PFSK-1 (cell line): ENCODE measurements around the gene CNGA3. TPM values are rescaled to one million over a fixed set of nuclear protein-coding genes. Genes with fewer than 3 reads are reported as not detected.

Source experiments
- FOXP2 ChIP-seq: optimal IDR thresholded peaks from 2 replicates; pipeline ENCODE3; 2011; ENCODE audit warnings: borderline replicate concordance, control low read depth, inconsistent platforms; ENCODE audit not compliant: insufficient read depth; ENCODE audit errors: extremely low read length, extremely low read depth
- POLR2AphosphoS5 ChIP-seq: IDR thresholded peaks from 2 replicates; pipeline ENCODE4 v1.6.1; 2012; ENCODE audit warnings: low read depth, mild to moderate bottlenecking, control low read depth, low read length, moderate library complexity
- SIN3A ChIP-seq: IDR thresholded peaks from 2 replicates; pipeline ENCODE4 v1.6.1; 2012; ENCODE audit warnings: mild to moderate bottlenecking, low read length, moderate library complexity, borderline replicate concordance; ENCODE audit not compliant: insufficient read depth
- TAF1 ChIP-seq: IDR thresholded peaks from 2 replicates; pipeline ENCODE4 v1.6.1; 2012; ENCODE audit warnings: low read length, control low read depth, borderline replicate concordance; ENCODE audit not compliant: insufficient read depth
- polyA plus RNA-seq: library from polyadenylated mRNA; unstranded; fragments of >200 nt; gene quantifications from one replicate; pipeline ENCODE4 v1.2.1, GENCODE V29; 2012; ENCODE audit warnings: low read depth, missing spikeins; ENCODE audit not compliant: insufficient read length
- TF ChIP-seq, protein P1 (sequence below), 2 experiments: IDR thresholded peaks; 2 replicates each; pipeline versions ENCODE4 v1.6.1 to v1.8.0; 2011 to 2012; ENCODE audit warnings: low read depth in 2 of 2, low read length in 2 of 2, control low read depth in 1 of 2, inconsistent platforms in 1 of 2, mild to moderate bottlenecking in 1 of 2, moderate library complexity in 1 of 2; ENCODE audit not compliant: insufficient read depth in 1 of 2

Gene CNGA3
- polyA plus RNA-seq, result not detected

DNA sequence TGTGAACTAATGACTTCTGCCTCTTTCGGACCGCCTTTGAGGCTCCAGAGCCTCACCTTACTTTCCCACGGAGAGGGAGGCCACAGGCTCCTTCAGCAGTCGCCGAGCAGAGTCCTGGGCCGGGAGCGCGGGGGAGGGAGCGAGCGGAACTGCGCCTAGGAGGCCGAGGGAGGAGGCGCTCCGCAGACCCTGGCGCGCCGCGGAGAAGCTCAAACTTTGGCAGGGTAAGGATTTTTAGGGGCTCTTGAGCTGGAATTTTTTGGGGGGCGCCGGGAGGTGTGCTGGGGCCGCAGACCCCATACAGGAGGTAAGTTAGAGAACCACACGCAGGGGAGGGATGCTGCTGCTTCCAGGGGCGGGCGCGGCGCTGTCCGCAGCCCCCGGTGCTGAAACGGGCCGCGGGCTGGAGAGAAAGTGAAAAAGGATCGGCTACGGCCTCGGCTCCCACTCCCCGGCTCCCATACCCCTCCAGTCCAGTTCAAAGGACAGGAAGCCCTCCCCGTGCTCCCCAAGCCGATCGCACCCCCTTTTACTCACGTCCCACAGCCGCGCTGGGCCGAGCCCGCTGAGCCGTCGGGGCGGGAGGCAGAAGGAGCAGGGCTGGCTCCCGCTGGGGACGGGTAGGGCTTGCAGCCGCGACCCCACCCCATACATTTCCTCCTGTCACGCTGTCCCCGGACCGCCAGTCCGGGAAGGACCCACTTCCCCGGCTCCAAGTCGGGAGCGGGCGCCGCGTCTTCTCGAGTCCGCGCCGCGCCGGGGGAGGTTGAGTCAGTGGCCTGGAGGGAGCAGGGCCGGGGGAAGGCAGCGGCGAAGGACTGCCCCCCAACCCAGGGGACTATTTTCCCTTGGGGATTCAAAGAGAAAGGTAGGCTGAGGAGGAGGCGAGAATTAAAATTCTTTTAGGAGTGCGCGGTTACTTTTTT lies at the start of gene CNGA3:
TSS of gene CNGA3 (plus strand) at position 146 of the 926 bp plus-strand sequence. CDS start 23,520 bp downstream, outside the sequence.
- TF ChIP-seq SIN3A, result no peak
- TF ChIP-seq, protein P1, sequence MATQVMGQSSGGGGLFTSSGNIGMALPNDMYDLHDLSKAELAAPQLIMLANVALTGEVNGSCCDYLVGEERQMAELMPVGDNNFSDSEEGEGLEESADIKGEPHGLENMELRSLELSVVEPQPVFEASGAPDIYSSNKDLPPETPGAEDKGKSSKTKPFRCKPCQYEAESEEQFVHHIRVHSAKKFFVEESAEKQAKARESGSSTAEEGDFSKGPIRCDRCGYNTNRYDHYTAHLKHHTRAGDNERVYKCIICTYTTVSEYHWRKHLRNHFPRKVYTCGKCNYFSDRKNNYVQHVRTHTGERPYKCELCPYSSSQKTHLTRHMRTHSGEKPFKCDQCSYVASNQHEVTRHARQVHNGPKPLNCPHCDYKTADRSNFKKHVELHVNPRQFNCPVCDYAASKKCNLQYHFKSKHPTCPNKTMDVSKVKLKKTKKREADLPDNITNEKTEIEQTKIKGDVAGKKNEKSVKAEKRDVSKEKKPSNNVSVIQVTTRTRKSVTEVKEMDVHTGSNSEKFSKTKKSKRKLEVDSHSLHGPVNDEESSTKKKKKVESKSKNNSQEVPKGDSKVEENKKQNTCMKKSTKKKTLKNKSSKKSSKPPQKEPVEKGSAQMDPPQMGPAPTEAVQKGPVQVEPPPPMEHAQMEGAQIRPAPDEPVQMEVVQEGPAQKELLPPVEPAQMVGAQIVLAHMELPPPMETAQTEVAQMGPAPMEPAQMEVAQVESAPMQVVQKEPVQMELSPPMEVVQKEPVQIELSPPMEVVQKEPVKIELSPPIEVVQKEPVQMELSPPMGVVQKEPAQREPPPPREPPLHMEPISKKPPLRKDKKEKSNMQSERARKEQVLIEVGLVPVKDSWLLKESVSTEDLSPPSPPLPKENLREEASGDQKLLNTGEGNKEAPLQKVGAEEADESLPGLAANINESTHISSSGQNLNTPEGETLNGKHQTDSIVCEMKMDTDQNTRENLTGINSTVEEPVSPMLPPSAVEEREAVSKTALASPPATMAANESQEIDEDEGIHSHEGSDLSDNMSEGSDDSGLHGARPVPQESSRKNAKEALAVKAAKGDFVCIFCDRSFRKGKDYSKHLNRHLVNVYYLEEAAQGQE (IDR thresholded peaks at IDR 0.05; ENCODE audit: insufficient read depth in 1 of 2, low read depth in 2 of 2, low read length in 2 of 2), result peak; percentile 91 to 95

DNA sequence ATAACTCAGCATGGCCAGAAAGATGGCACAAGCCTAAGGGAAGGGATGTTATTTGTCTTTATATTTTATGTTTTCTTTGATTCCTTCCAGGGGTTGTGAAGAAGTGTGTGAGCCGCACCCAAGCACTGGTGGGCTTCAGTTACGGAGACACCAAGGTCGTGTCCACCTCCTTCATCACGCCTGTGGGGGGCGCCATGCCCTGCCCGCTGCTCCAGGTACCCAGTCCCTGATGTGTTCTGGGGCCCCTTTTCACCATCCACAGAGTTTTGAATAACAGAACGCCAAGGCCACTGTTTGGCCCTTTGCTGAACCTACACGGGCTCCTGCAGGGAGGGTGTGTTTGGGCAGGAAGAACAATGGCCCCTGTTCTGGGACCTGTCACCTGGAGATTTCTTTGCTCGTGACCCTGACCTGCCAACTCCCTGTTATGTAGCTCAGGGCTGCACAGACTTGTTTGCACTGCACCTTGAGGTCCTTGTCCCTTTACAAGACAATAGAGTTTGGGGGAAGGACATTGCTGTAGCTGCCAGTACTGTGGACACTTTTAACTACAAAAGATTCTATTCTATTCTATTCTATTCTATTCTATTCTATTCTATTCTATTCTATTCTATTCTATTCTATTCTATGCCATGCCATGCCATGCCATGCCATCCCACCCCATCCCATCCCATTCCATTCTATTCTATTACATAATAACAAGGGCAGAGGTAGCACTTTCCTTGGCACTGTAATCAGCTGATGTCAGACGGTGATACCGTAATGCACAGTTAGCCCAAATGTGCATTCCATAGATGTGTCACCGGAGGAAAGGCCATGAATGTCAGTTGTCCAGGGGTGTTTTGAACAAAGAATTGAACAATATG lies 48.2 kb upstream of the CNGA3 start:
- no peak for TF ChIP-seq POLR2AphosphoS5

DNA sequence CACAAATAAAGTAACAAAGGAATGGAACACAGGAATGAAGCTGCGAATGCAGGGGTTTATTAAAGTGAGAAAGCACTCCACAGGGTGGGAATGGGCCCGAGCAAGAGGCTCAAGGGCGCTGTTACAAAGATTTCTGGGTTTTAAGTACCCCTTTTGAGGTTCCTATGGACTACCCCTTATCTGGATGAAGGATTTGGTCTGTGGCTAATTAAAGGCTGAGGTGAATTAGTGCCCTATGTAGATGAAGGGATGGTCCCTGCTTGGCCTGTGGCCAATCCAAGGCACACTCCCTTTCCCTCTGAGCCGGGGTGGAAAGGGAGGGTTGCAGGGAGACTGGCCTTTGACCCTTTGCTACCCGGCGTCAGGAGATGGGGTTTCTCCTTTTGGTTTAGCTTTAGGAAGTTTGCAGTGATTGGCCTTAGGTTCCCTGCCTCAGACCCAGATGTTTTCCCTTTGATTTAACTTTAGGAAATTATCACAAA lies 47.5 kb upstream of the CNGA3 start:
- TF ChIP-seq FOXP2, result no peak

DNA sequence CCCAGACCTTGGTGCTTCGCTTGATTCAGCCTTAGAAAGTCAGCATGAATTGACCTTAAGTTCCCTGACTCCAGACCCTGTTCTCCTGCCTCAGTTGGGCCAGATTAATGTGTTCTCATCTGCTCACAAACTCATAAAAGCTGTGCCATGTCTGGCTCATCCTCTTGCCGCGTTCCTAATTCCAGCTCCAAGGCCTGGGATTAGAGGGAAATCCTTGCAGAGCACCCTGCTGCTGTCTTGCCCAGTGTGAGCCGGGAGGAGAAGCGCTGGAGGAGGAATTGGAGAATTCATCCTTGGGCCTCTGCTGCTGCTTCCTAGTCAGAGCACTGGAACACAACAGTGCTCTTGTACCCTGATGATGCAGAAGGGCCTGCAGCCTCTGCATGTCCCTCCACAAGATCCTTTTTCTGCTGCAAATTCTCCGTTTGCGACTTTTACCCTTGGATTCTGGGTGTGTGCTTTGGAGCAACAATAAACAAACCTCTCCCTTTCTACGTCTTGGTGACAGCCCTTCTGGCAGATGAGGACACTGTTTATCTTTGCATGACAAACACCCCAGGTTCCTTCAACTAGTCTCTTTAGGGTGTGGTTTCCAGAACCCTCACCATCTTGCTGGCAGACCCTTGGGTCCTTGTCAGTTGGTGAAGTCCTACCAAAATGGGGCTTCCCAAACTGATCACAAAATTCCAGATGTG lies 46.9 kb upstream of the CNGA3 start:
- TF ChIP-seq SIN3A (no peak), POLR2AphosphoS5 (no peak), FOXP2 (no peak), TAF1 (no peak)
- TF ChIP-seq, protein P1 (IDR thresholded peaks at IDR 0.05; ENCODE audit: insufficient read depth in 1 of 2, low read depth in 2 of 2, low read length in 2 of 2), result no peak

DNA sequence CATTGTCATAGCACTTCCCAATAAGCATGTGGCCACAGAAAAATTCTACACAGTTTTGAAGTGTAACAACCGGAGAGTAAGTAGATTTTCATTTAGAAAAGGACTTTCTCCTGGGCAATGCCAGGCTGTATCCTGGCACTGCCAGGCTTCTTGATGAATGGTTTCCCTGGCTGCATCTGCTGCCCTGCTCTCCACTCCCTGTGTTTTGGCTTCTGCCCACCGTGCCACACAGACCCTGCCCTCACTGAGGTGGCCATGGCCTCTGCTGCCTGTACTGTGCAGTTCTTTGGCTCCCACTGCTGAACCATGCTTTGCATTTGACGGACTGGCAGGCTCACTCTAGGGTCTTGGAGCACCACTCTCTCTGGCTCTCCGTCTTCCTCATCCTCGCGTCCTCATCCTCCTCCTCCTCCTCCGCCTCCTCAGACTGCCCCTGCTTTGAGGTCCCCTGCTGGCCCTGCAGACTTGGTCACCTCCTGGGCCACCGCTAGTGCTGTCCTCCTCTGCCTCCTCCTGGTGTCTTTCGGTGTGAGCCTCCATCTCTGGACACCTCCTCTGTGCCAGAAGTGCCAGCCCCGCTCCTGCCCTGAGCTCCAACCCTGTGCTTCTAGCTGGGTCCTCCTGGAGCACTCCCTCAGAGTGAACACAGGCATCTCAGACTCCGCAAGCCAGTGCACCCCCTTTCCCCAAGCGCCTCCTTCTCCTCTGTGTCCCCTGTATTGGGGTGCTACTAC lies 45.9 kb upstream of the CNGA3 start:
- no peak for TF ChIP-seq FOXP2
- no peak for TF ChIP-seq SIN3A
- no peak for TF ChIP-seq POLR2AphosphoS5
- no peak for TF ChIP-seq TAF1
- TF ChIP-seq, protein P1 (IDR thresholded peaks at IDR 0.05; ENCODE audit: insufficient read depth in 1 of 2, low read depth in 2 of 2, low read length in 2 of 2), result no peak
